ENCODE data around the gene PEX7. TPM values are rescaled to one million over a fixed set of nuclear protein-coding genes. Genes with fewer than 3 reads are reported as not detected.

The PEX7 gene
- total and polyA plus RNA-seq, 10 of the 15 experiments (the other 5 are each of a cell fraction or from before 2014, with no cell fraction given) = 0.58 to 12.4 (median 8.8) TPM

GRCh38 chr6:136772685-136773472 is 49.5 kb upstream of the PEX7 start (continued):
- TF ChIP-seq BACH1 (IDR thresholded peaks at IDR 0.05; ENCODE audit: borderline replicate concordance) (no peak; the same call in 1 of the 2 replicates), CREM (IDR thresholded peaks at IDR 0.05; ENCODE audit: low read depth) (peak; percentile 54; the same call in 1 of the 2 replicates), YY1 (IDR thresholded peaks at IDR 0.05; ENCODE audit: low read depth, low read length) (peak; percentile 63; the same call in 1 of the 2 replicates), RELB (IDR thresholded peaks at IDR 0.05; ENCODE audit: low read depth) (peak; percentile 88), HCFC1 (IDR thresholded peaks at IDR 0.05; ENCODE audit: low read length) (no peak), RBBP5 (conservative IDR thresholded peaks at IDR 0.05) (no peak), SREBF2 (IDR thresholded peaks at IDR 0.05; ENCODE audit: low read length) (no peak), CEBPZ (IDR thresholded peaks at IDR 0.05; ENCODE audit: low read depth, low read length) (no peak), ATF2 (IDR thresholded peaks at IDR 0.05; ENCODE audit: low read length) (peak; percentile 75), CTCF (IDR thresholded peaks at IDR 0.05 in 2 of 3, conservative IDR thresholded peaks at IDR 0.05 in 1 of 3; ENCODE audit: control insufficient read depth in 2 of 3, extremely low read depth in 1 of 3, insufficient read depth in 1 of 3, low read depth in 3 of 3, low read length in 3 of 3) (no peak), PKNOX1 (IDR thresholded peaks at IDR 0.05) (no peak; the same call in 1 of the 2 replicates), STAT1 (conservative IDR thresholded peaks at IDR 0.05) (no peak), MEF2B (IDR thresholded peaks at IDR 0.05; ENCODE audit: partially characterized antibody, poor library complexity, severe bottlenecking) (peak; percentile 96), IKZF1 (conservative IDR thresholded peaks at IDR 0.05) (peak; percentile 83), SREBF1 (IDR thresholded peaks at IDR 0.05; ENCODE audit: low read length) (no peak), IRF4 (IDR thresholded peaks at IDR 0.05; ENCODE audit: low read depth, low read length) (peak; percentile 25; the same call in 1 of the 2 replicates), JUNB (IDR thresholded peaks at IDR 0.05) (peak; percentile 72), EP300 (IDR thresholded peaks at IDR 0.05; ENCODE audit: borderline replicate concordance in 1 of 2, control insufficient read depth in 1 of 2, low read depth in 2 of 2, low read length in 2 of 2) (peak; percentile 50 to 93; a peak in 3 of 4 replicates)
